ENCODE results near the gene ALDH1B1. TPM values are rescaled to one million over a fixed set of nuclear protein-coding genes. Genes with fewer than 3 reads are reported as not detected.

The ALDH1B1 gene
- total RNA-seq, 4 donors from 2014 or later = 253 to 364 (median 272) TPM

DNA sequence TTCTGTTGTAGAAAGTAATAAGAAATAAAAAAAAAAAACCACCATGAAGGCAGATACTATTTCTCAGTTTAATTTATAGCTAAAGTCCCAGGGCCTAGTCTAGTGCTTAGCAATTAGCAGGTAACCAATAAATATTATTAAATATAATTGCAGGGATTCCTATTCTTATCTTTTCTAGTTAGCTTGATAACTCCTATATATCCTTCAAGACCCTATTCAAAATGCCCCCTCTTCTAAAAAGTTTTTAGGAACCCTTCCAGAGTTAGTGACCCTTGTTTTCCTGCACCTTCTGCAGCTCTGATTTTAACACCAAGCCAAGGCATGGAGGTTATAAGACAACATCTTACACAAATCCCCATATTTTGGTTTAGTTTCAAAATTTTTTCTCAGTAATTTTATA, 24.6 kb upstream of the ALDH1B1 start:
- Histone ChIP-seq H3K9me3 (no peaks in the 10 kb centered on the region), H3K27me3 (no peaks in the 10 kb centered on the region), H3K36me3 (no peaks in the 10 kb centered on the region), H3K27ac (replicated peaks in 1 of 4) (no peak overlapping the region), H3K4me3 (no peak overlapping the region), H3K4me1 (peaks cover 0 to 13% (median 7%) of the 10 kb centered on the region in 4 donors)
- no peak for DNase-seq (ENCODE audit: extremely low spot score)
- TF ChIP-seq, protein P1, sequence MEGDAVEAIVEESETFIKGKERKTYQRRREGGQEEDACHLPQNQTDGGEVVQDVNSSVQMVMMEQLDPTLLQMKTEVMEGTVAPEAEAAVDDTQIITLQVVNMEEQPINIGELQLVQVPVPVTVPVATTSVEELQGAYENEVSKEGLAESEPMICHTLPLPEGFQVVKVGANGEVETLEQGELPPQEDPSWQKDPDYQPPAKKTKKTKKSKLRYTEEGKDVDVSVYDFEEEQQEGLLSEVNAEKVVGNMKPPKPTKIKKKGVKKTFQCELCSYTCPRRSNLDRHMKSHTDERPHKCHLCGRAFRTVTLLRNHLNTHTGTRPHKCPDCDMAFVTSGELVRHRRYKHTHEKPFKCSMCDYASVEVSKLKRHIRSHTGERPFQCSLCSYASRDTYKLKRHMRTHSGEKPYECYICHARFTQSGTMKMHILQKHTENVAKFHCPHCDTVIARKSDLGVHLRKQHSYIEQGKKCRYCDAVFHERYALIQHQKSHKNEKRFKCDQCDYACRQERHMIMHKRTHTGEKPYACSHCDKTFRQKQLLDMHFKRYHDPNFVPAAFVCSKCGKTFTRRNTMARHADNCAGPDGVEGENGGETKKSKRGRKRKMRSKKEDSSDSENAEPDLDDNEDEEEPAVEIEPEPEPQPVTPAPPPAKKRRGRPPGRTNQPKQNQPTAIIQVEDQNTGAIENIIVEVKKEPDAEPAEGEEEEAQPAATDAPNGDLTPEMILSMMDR (IDR thresholded peaks at IDR 0.05) = no peak
- no peak for TF ChIP-seq POLR2A (IDR thresholded peaks at IDR 0.05; ENCODE audit: low read depth)
- intact Hi-C loops (cut with DNase I) = loop anchor here (10.0 kb wide), 1 partner anchor 623 kb away; no protein-coding TSS in a partner anchor

- Histone ChIP-seq H3K4me3 (no peak overlapping the region), H3K27me3 (no peaks in the 10 kb centered on the region), H3K36me3 (no peaks in the 10 kb centered on the region), H3K27ac (replicated peaks in 1 of 4) (no peak overlapping the region), H3K9me3 (no peaks in the 10 kb centered on the region), H3K4me1 (peaks cover 0 to 5% (median 0%) of the 10 kb centered on the region in 4 donors)
- TF ChIP-seq, protein P1 (IDR thresholded peaks at IDR 0.05) = no peak
- no peak for TF ChIP-seq POLR2A (IDR thresholded peaks at IDR 0.05; ENCODE audit: low read depth)
- no peak for TF ChIP-seq EP300 (IDR thresholded peaks at IDR 0.05)
- TF ChIP-seq POLR2AphosphoS5 (IDR thresholded peaks at IDR 0.05) = no peak
- no peak for DNase-seq (ENCODE audit: extremely low spot score)
- intact Hi-C loops (cut with DNase I) = loop anchor here (10.0 kb wide), 1 partner anchor 624 kb away; no protein-coding TSS in a partner anchor
- 85% methylated on average over 2 of the region's 2 CpGs for WGBS
Observed at GRCh38 chr9:38368731-38369130, 23.8 kb upstream of the ALDH1B1 start.

DNA sequence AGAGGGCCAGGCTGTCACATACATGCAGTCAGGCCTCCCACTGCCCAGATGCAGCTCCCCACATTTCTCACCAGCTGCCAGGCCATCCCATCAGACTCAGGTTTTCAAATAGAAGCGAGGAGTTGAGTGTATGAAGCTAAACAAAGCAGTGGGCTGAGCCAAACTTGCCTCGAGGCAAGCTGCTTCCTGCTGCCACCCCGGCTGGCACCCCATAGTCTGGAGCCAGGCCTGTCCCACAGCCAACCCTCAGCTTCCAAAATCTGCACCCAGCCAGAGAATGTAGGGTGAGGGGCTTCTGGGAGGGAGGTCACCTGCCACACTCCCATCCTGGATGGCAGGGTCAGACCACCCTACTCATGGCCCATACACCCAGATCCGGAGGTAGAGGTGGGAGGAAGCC, 22.3 kb upstream of the ALDH1B1 start:
- Histone ChIP-seq H3K4me3 (no peak overlapping the region), H3K27ac (replicated peaks in 1 of 4) (no peak overlapping the region), H3K27me3 (no peaks in the 10 kb centered on the region), H3K4me1 (peaks cover 0 to 4% (median 2%) of the 10 kb centered on the region in 4 donors), H3K9me3 (no peaks in the 10 kb centered on the region), H3K36me3 (no peaks in the 10 kb centered on the region)
- no peak for TF ChIP-seq POLR2AphosphoS5 (IDR thresholded peaks at IDR 0.05)
- TF ChIP-seq, protein P1 (IDR thresholded peaks at IDR 0.05) = no peak
- TF ChIP-seq POLR2A (IDR thresholded peaks at IDR 0.05; ENCODE audit: low read depth) = no peak
- TF ChIP-seq EP300 (IDR thresholded peaks at IDR 0.05) = no peak
- DNase-seq (ENCODE audit: extremely low spot score) = no peak
- intact Hi-C loops (cut with DNase I) = loop anchor here (5.0 kb wide), 1 partner anchor 62 kb away; no protein-coding TSS in a partner anchor
- 62% methylated on average over 3 of the region's 4 CpGs for WGBS

- H3K36me3 ChIP-seq = no peaks in the 10 kb centered on the region
- peaks cover 0 to 14% (median 7%) of the 10 kb centered on the region in 4 donors for H3K4me1 ChIP-seq
- WGBS = 85% methylated on average over 2 of the region's 2 CpGs
- no peak overlapping the region for H3K4me3 ChIP-seq
- TF ChIP-seq EP300 (IDR thresholded peaks at IDR 0.05) = no peak
- TF ChIP-seq, protein P1 (IDR thresholded peaks at IDR 0.05) = peak; percentile 46 to 62 (median 58)
- no peak for DNase-seq (ENCODE audit: extremely low spot score)
- no peaks in the 10 kb centered on the region for H3K9me3 ChIP-seq
- no peak overlapping the region for H3K27ac ChIP-seq (replicated peaks in 1 of 4)
- H3K27me3 ChIP-seq = no peaks in the 10 kb centered on the region
- intact Hi-C loops (cut with DNase I) = loop anchor here (5.0 kb wide), 1 partner anchor 61 kb away; no protein-coding TSS in a partner anchor
Observed at GRCh38 chr9:38371495-38371894, 21.0 kb upstream of the ALDH1B1 start.
